HCT116 (cell line): ENCODE measurements around the gene PCDH9. TPM values are rescaled to one million over a fixed set of nuclear protein-coding genes. Genes with fewer than 3 reads are reported as not detected.

Experiments
- ATAC-seq: fragments of 200-7000 bp; cut with Tn5 transposase; 2 replicates; pipeline ENCODE4 v1.9.1; 2020; ENCODE audit warnings: mild to moderate bottlenecking, moderate library complexity
- BruUV-seq: library from RNA; stranded (reverse); fragments of 400-500 nt; replicated peaks from 2 replicates; lab custom pipeline; 2021; lab: Mats Ljungman, UMichigan
- CTCF ChIA-PET: fragments of 300-600 bp; sonication (Branson Sonifier 250); formaldehyde crosslinking; loops from one replicate; lab custom pipeline; 2021; ENCODE audit warnings: antibody characterized with exemption; lab: Charles Lee
- POLR2A ChIA-PET: fragments of 300-600, 350-600 bp; sonication (Branson Sonifier 250); formaldehyde crosslinking; loops from one replicate; lab custom pipeline; 2021; ENCODE audit warnings: antibody characterized with exemption; lab: Charles Lee
- RAD21 ChIA-PET, 2 experiments: fragments of 300-600 bp; sonication (Branson Sonifier 250); formaldehyde crosslinking; loops; one replicate each; lab custom pipeline; 2023; ENCODE audit warnings: low total read pairs in 2 of 2; ENCODE audit not compliant: uncharacterized antibody in 2 of 2, unreplicated experiment in 2 of 2, low non-redundant PET in 1 of 2; lab: Charles Lee
- DNase-seq: peaks from one replicate; pipeline ENCODE4 v3.0.0-alpha.2; 2010; ENCODE audit warnings: low read depth, low spot score
- H2AFZ ChIP-seq: fragments of 200-600 bp; shearing (Covaris generic), sonication (generic); 2 replicates; pipeline ENCODE4 v1.6.1; 2017; ENCODE audit warnings: low read depth, mixed run types, mixed read lengths, antibody characterized with exemption, low read length; ENCODE audit not compliant: poor library complexity, severe bottlenecking
- H3K27ac ChIP-seq: 2 replicates; pipeline ENCODE4 v1.5.1; 2012; ENCODE audit warnings: low read depth, low read length
- H3K27me3 ChIP-seq: fragments of 200-600 bp; sonication (generic); 2 replicates; pipeline ENCODE4 v1.6.1; 2016; ENCODE audit warnings: mixed run types, low read length, mixed read lengths; ENCODE audit not compliant: insufficient read depth
- H3K36me3 ChIP-seq, 2 experiments: fragments of 200-500 bp in 1 of 2; fragments of 200-600 bp in 1 of 2; sonication (Bioruptor generic) in 1 of 2; sonication (generic) in 1 of 2; 2 replicates each; pipeline versions ENCODE4 v1.5.1 to v1.6.1; 2014 to 2016; ENCODE audit warnings: low read length in 2 of 2, inconsistent platforms in 1 of 2, mixed read lengths in 1 of 2, mixed run types in 1 of 2; ENCODE audit not compliant: insufficient read depth in 2 of 2, control insufficient read depth in 1 of 2
- H3K4me1 ChIP-seq, 2 experiments: fragments of 200-600 bp in 1 of 2; sonication (generic) in 1 of 2; 2 replicates each; pipeline versions ENCODE4 v1.5.1 to v1.6.1; 2012 to 2017; ENCODE audit warnings: low read length in 2 of 2, inconsistent platforms in 1 of 2, mild to moderate bottlenecking in 1 of 2, mixed read lengths in 1 of 2, mixed run types in 1 of 2, moderate library complexity in 1 of 2; ENCODE audit not compliant: insufficient read depth in 2 of 2, control insufficient read depth in 1 of 2
- H3K4me2 ChIP-seq: fragments of 200-600 bp; sonication (generic); 2 replicates; pipeline ENCODE4 v1.6.1; 2017; ENCODE audit warnings: mixed run types, low read length, mixed read lengths
- H3K4me3 ChIP-seq, 2 experiments: fragments of 200-600 bp in 1 of 2; sonication (generic) in 1 of 2; replicated peaks in 1 of 2; 2 replicates each; pipeline ENCODE4 v1.5.1; 2011 to 2016; ENCODE audit warnings: low read length in 2 of 2, control low read depth in 1 of 2, low read depth in 1 of 2, mild to moderate bottlenecking in 1 of 2, mixed read lengths in 1 of 2, mixed run types in 1 of 2
- H3K79me2 ChIP-seq: fragments of 200-600 bp; sonication (generic); 2 replicates; pipeline ENCODE4 v1.6.1; 2017; ENCODE audit warnings: mild to moderate bottlenecking, mixed run types, low read length, moderate library complexity, mixed read lengths; ENCODE audit not compliant: insufficient read depth
- H3K9ac ChIP-seq: fragments of 200-600 bp; sonication (generic); 2 replicates; pipeline ENCODE4 v1.6.1; 2016; ENCODE audit warnings: low read length, mixed read lengths
- H3K9me2 ChIP-seq: fragments of 200-600 bp; sonication (generic), shearing (Covaris generic); 2 replicates; pipeline ENCODE4 v1.6.1; 2017; ENCODE audit warnings: mixed run types, mild to moderate bottlenecking, moderate library complexity; ENCODE audit not compliant: insufficient read depth
- H3K9me3 ChIP-seq, 2 experiments: fragments of 200-500 bp in 1 of 2; fragments of 200-600 bp in 1 of 2; sonication (Bioruptor generic) in 1 of 2; sonication (generic) in 1 of 2; 2 replicates each; pipeline ENCODE4 v1.6.1; 2014 to 2017; ENCODE audit warnings: low read length in 2 of 2, mixed read lengths in 2 of 2, inconsistent platforms in 1 of 2, low read depth in 1 of 2, mild to moderate bottlenecking in 1 of 2, mixed run types in 1 of 2, moderate library complexity in 1 of 2; ENCODE audit not compliant: control insufficient read depth in 1 of 2, insufficient read depth in 1 of 2
- H4K20me1 ChIP-seq: fragments of 200-600 bp; sonication (generic), shearing (Covaris generic); 2 replicates; pipeline ENCODE4 v1.6.1; 2017; ENCODE audit warnings: mixed run types, mild to moderate bottlenecking, moderate library complexity; ENCODE audit not compliant: insufficient read depth
- CTCF ChIP-seq, 3 experiments: fragments of 200-600 bp in 1 of 3; sonication (generic) in 1 of 3; IDR thresholded peaks in 2 of 3; conservative IDR thresholded peaks in 1 of 3; 2 replicates each; pipeline ENCODE4 v1.5.1; 2012 to 2017; ENCODE audit warnings: low read depth in 2 of 3, low read length in 2 of 3, antibody characterized with exemption in 1 of 3, borderline replicate concordance in 1 of 3, control low read depth in 1 of 3, mild to moderate bottlenecking in 1 of 3, mixed read lengths in 1 of 3, mixed run types in 1 of 3, moderate library complexity in 1 of 3; ENCODE audit not compliant: insufficient read depth in 1 of 3
- ELF1 ChIP-seq: IDR thresholded peaks from 2 replicates; pipeline ENCODE4 v1.6.1; 2012; ENCODE audit warnings: low read depth, borderline replicate concordance
- EZH2phosphoT487 ChIP-seq: fragments of 200-600 bp; IDR thresholded peaks from 2 replicates; pipeline ENCODE4 v1.6.1; 2018; ENCODE audit warnings: antibody characterized with exemption, borderline replicate concordance
- JUND ChIP-seq: IDR thresholded peaks from 2 replicates; pipeline ENCODE4 v1.6.1; 2012
- MAX ChIP-seq: IDR thresholded peaks from 2 replicates; pipeline ENCODE4 v1.6.1; 2012
- POLR2A ChIP-seq: IDR thresholded peaks from 2 replicates; pipeline ENCODE4 v1.7.0; 2011; ENCODE audit warnings: borderline replicate concordance; ENCODE audit not compliant: insufficient read depth, insufficient read length; ENCODE audit errors: extremely low read depth
- POLR2AphosphoS5 ChIP-seq: IDR thresholded peaks from 2 replicates; pipeline ENCODE4 v1.6.1; 2011; ENCODE audit warnings: mild to moderate bottlenecking, low read depth, low read length, moderate library complexity
- REST ChIP-seq: IDR thresholded peaks from 2 replicates; pipeline ENCODE4 v1.6.1; 2012; ENCODE audit warnings: low read depth
- SIN3A ChIP-seq: IDR thresholded peaks from 2 replicates; pipeline ENCODE4 v1.6.1; 2012; ENCODE audit warnings: low read depth
- SRF ChIP-seq: IDR thresholded peaks from 2 replicates; pipeline ENCODE4 v1.6.1; 2012; ENCODE audit warnings: low read depth
- TCF7L2 ChIP-seq: IDR thresholded peaks from 2 replicates; pipeline ENCODE4 v1.7.0; 2011; ENCODE audit warnings: borderline replicate concordance, inconsistent platforms; ENCODE audit not compliant: insufficient read depth, insufficient read length; ENCODE audit errors: extremely low read depth
- YY1 ChIP-seq: IDR thresholded peaks from 2 replicates; pipeline ENCODE4 v1.6.1; 2011; ENCODE audit warnings: low read length, low read depth, moderate library complexity, mild to moderate bottlenecking; ENCODE audit not compliant: insufficient replicate concordance; ENCODE audit errors: extremely low read depth
- ZBTB33 ChIP-seq: IDR thresholded peaks from 2 replicates; pipeline ENCODE4 v1.6.1; 2011; ENCODE audit warnings: mild to moderate bottlenecking, low read length, moderate library complexity; ENCODE audit not compliant: insufficient replicate concordance; ENCODE audit errors: extremely low read depth
- intact Hi-C: fragments of 100-400 bp; cut with micrococcal nuclease; formaldehyde crosslinking; loops from 2 replicates; pipeline ENCODE4 v1.10.0; 2022
- total RNA-seq: library from RNA; stranded (reverse); gene quantifications from one replicate; pipeline ENCODE4 v1.2.1, GENCODE V29; 2021; ENCODE audit not compliant: unreplicated experiment

PCDH9 gene
- total RNA-seq, 1 experiment from 2014 or later = 0.02 TPM

GRCh38 chr13:67133476-67133875 lies 96.7 kb downstream of the PCDH9 start:
- H3K79me2 ChIP-seq = no peaks in the 10 kb centered on the region
- H3K9me2 ChIP-seq = no peaks in the 10 kb centered on the region
- H4K20me1 ChIP-seq = no peaks in the 10 kb centered on the region
- no peaks in the 10 kb centered on the region for H3K36me3 ChIP-seq
- no peak overlapping the region for H3K9ac ChIP-seq
- ChIA-PET RAD21 (no interaction called here), CTCF (no interaction called here), POLR2A (no interaction called here)
- no peak for DNase-seq
- H3K4me2 ChIP-seq = no peak overlapping the region
- no peak overlapping the region for H2AFZ ChIP-seq
- H3K9me3 ChIP-seq = no peaks in the 10 kb centered on the region
- TF ChIP-seq SIN3A (no peak), CTCF (IDR thresholded peaks at IDR 0.05 in 2 of 3, conservative IDR thresholded peaks at IDR 0.05 in 1 of 3; ENCODE audit: borderline replicate concordance in 1 of 3, insufficient read depth in 1 of 3, low read depth in 2 of 3, low read length in 2 of 3) (no peak)
- intact Hi-C loops = no loop called here
- H3K4me3 ChIP-seq = no peak overlapping the region
- no peak overlapping the region for H3K27ac ChIP-seq
- H3K4me1 ChIP-seq = no peaks in the 10 kb centered on the region
- no peaks in the 10 kb centered on the region for H3K27me3 ChIP-seq
- ATAC-seq = no peak
- BruUV-seq = no TSS peak

GRCh38 chr13:67131393-67131792 lies 98.7 kb downstream of the PCDH9 start:
- Histone ChIP-seq H3K9ac (no peak overlapping the region), H3K9me2 (no peaks in the 10 kb centered on the region), H3K27me3 (no peaks in the 10 kb centered on the region), H3K9me3 (no peaks in the 10 kb centered on the region), H3K27ac (no peak overlapping the region), H3K4me3 (no peak overlapping the region), H3K4me1 (no peaks in the 10 kb centered on the region), H3K4me2 (no peak overlapping the region), H3K79me2 (no peaks in the 10 kb centered on the region), H4K20me1 (no peaks in the 10 kb centered on the region), H2AFZ (no peak overlapping the region), H3K36me3 (no peaks in the 10 kb centered on the region)
- intact Hi-C loops = no loop called here
- RAD21 ChIA-PET = no interaction called here
- POLR2A ChIA-PET = no interaction called here
- BruUV-seq = no TSS peak
- CTCF ChIA-PET = no interaction called here
- ATAC-seq (no peak), DNase-seq (no peak)
- TF ChIP-seq REST (no peak), ELF1 (no peak), YY1 (no peak), JUND (no peak), SRF (no peak), POLR2A (no peak), TCF7L2 (no peak), MAX (no peak), POLR2AphosphoS5 (no peak), ZBTB33 (no peak), EZH2phosphoT487 (no peak)
